Stimulated activated CD4-positive, alpha-beta T cell treated with anti-CD3 and anti-CD28 coated beads, Interleukin-4, amount 100 ng/mL, for 24 hours (primary cell): Measurements from ENCODE around the gene ARL14EPL.
A peak's percentile ranks its signal among the peaks of the same experiment; 100 is the strongest.
"Not testable (repeated sequence)": the region's sequence is repeated elsewhere in the genome, so short reads cannot be mapped to it uniquely, and the experiment has no call there.

ENCODE experiments used
- DNase-seq: peaks from one replicate; pipeline ENCODE4 v3.0.0-alpha.2; 2020

ARL14EPL gene

GRCh38 chr5:116058346-116058936 is 26.2 kb downstream of the ARL14EPL start:
- DNase-seq, result no peak

- DNase-seq, result no peak
Observed at GRCh38 chr5:116062352-116062751, 30.1 kb downstream of the ARL14EPL start.

- no peak for DNase-seq
Observed at GRCh38 chr5:116063950-116064349, 31.7 kb downstream of the ARL14EPL start.

DNA sequence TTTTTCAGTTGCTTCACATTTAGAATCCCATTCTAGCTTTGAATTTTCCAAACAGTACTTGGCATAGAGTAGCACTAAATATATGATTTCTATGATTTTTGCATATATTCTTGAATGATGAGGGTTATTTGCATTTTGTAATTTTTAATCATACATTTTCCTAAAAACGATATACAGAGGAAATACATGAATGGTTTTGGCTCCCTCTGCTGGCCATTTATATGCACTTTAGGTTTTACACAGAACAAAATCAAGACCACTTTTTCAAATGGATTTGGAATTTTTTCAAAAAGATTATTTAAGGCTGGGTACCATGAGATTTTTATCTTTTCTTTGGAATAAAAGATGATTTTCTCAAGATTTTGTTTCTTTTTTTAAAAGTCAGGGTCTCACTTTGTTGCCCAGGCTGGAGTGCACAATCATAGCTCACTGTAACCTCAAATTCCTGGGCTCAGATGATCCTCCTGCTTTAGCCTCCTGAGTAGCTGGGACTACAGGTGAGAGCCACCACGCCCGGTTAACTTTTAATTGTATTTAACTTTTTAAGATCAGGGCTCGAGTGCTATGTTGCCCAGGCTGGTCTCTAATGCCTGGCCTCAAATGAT is 35.9 kb downstream of the ARL14EPL start:
- peak; percentile 55 for DNase-seq

DNA sequence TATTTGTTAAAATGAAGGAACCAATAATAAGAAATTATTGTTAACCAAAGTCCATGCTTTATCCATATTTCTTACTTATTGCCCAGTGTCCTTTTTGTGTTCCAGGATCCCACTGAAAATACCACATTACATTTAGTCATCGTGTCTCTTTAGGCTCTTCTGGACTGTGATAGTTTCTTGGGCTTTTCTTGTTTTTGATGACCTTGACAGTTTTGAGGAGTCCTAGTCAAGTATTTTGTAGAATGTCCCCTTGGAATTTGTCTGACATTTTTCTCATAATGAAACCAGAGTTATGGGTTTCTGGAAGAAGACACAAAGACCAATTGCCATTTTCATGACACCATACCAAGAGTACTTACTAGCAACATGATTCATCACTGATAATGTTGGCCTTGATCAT is 38.9 kb downstream of the ARL14EPL start:
- no peak for DNase-seq

DNA sequence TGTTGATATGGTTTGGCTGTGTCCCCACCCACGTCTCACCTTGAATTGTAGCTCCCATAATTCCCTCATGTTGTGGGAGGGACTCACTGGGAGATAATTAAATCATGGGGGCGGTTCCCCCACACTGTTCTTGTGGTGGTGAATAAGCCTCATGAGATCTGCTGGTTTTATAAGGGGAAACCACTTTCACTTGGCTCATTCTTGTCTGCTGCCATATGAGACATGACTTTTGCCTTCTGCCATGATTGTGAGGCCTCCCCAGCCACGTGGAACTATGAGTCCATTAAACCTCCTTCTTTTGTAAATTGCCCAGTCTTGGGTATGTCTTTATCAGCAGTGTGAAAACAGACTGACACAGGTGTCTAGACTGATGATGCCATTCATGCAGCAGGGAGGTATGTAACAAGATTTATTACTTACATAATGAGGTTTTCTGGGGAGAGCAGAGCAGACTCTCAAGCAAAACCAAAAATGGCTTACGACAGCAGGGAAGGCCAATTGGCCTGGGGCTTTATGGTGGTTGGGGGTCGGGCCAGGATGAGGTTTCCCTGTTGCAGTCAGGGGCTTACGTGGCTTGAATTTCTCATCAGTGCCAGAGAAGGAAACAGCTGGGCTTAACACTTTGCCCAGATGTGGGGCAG is 43.0 kb downstream of the ARL14EPL start:
- DNase-seq, result peak; percentile 17

GRCh38 chr5:116076496-116076895 is 44.2 kb downstream of the ARL14EPL start:
- DNase-seq, result peak; percentile 33

- DNase-seq, result no peak
Observed at GRCh38 chr5:116078199-116078598, 45.9 kb downstream of the ARL14EPL start.

DNA sequence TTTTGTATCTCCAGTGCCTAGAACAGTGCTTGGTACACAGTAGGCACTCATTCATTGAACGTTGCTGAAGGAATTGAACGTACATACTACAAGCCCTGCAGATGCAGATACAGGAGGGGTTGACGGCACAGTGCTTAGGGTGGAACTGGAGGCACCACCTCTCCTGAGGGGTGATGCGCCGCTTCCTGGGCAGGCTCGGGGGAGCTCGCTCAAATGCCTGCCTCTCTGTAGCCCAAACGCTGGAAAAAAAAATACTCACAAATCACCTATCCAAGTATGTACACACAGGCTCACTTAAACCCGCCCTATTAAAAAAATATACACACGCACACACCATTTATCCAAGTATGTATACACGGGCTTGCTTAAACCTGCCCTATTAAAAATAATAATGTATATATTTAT is 52.0 kb downstream of the ARL14EPL start:
- DNase-seq, result peak; percentile 33

DNA sequence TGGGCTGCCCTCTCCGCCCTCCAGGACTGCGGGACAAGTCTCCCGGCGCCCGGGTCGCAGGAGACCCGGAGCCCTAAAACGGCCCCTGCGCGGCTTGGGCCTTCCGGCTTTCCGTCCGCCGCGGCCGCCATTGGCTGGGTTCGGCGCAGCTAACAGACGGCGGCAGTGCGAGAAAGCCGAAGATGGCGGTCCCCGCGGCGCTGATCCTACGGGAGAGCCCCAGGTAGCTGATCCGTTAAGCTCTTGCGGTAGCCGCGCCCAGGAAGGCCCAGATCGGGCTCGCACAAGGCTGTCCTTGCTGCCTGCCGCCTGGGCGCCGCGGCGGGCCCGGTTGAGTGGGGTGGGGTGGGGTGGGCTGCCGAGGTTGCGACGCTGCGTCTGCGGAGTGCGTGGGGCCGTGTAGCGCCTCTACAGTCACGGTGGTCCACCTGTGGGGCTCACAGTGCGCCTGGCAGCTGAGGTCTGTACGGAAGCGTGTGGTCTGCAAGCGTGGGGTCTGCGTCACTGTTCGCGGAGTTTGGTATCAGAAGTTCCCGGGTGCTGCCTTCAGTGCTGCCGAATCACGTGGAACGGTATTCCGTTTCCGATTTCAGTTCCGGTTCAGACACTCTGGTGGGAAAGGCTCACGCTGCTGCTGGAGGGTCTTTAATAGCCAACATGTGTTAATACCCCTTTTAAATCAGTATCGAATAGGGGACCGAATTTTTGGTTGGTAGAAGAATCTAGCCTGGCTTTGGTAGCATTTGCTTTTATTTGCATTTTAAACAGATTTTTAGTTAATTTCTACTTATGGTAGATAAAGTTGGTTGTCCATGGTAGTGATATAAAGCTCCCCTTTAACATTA is 52.8 kb downstream of the ARL14EPL start, which contains the start of gene COMMD10:
COMMD10 (plus strand) TSS at position 155 of the 845 bp plus-strand sequence.
- DNase-seq, result peak; percentile 78

GRCh38 chr5:116086309-116086708 is 54.0 kb downstream of the ARL14EPL start:
- not testable (repeated sequence) for DNase-seq

GRCh38 chr5:116088062-116088461 is 55.8 kb downstream of the ARL14EPL start:
- DNase-seq, result no peak

- DNase-seq, result no peak
Observed at GRCh38 chr5:116090302-116090701, 58.0 kb downstream of the ARL14EPL start.

GRCh38 chr5:116091416-116091815 is 59.1 kb downstream of the ARL14EPL start:
- no peak for DNase-seq

- DNase-seq, result no peak
Observed at GRCh38 chr5:116097301-116097700, 65.0 kb downstream of the ARL14EPL start.

GRCh38 chr5:116098998-116099397 is 66.7 kb downstream of the ARL14EPL start:
- no peak for DNase-seq

- not testable (repeated sequence) for DNase-seq
Observed at GRCh38 chr5:116104941-116105340, 72.7 kb downstream of the ARL14EPL start.
